HG03521 (cell line): ENCODE data around the gene NKX1-2.
"Not testable (repeated sequence)": the region's sequence is repeated elsewhere in the genome, so short reads cannot be mapped to it uniquely, and the experiment has no call there.

Experiments
- ATAC-seq: cut with Tn5 transposase; IDR thresholded peaks from one replicate; pipeline ENCODE4 v1.9.1; 2021; ENCODE audit warnings: mild to moderate bottlenecking, moderate library complexity; ENCODE audit not compliant: unreplicated experiment

The NKX1-2 gene

DNA sequence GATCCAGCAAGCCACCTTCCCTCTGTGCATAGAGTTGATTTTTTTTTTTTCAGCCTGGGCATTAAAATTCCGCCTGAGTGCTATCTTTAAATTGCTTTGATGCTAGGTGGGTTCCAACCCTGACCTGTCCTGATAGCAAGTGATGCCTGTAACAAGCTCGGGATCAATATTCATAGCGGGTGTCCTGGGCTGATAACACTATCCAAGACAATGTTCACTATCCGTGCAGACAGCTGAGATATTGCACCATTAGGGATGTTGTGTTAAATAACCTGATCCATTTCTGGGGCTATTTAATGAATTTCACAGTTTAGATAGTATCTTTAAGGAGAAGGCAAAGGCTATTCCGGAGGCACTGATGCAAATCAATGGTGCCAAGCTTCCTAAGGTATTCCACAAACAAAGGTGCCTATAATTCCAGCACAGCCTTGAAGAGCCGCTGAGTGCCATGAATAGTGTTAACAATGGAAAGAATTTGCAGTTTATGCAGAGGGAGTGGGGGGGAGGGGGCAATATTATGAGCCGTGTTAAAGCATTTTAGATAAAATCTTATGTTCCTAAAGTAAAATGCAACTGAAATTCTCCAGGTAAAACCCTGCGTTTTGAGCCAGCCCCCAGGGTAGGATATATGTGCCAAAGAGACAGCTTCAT is 4.2 kb upstream of the NKX1-2 start:
- no peak for ATAC-seq

DNA sequence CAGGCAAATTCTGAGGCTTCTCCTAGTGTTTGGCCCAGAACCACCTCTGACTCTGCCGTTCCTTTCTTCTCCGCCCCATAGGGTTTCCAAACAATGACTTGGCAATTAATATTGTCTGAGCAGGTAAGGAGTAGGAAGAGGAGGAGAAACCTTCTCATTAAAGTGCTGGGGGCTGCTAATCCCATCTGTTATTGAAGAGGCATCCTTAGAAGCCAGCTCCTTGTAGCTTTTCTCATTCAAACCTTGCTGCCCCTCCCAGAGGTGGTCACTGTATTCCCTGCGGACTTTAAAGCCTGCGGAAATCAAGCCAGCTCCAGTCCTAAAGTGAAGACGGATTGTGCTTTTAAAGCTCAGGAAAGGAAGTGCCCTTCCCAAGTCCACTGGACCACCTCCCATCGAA is 1.4 kb upstream of the NKX1-2 start:
- no peak for ATAC-seq

DNA sequence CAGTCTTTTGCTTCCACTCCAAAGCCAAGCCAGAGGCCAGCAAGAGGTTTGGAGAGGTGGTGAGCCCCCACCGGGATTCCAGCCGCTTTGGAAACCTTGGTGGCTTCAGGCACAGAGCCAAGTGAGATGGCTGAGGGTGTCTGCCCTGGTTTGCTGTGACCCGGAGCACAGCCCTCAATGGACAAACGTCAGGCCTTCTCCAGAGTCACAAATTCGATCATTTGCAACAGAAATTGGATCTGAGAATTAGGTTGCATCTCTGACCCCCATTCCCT is 885 bp upstream of the NKX1-2 start:
- no peak for ATAC-seq

DNA sequence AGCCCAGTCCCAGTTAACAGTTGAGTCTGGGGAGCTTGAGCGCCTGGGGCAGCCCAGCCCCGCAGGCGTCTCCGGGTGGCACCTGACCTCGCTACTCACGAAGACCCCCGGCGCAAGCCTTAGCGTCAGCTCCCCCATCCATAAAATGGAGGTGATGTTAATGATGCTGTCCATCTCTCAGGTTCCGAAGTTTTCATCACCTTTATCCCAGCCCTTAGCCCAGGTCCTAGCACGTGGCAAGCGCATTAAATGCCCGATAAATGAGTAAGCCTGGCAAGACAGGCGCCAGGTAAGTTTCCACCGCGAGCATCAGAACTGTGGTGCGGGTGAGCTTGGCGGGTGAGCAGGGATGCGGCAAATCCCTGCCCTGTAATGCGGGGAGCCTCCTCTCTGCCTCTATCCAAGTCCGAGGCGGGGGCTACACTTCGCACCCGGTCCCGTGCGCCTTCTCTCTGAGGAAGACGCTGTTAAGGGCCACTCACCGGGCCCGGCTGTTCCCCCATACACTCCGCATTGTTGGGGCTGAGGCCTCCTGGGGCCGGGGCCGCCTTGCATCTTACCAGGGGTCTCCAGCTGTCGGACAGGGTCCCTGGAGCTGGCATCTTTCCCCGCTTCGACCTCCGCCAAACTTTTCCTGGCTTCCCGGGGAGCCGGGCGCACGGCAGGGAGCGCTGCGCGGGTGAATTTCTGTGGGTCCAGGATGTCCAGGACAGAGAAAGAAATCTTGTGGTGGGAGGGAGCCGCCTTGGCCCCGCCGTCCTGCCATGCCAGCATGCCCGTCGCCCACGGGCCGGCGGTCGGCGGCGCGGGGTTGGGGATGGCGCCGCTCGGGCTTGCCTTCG is 444 bp downstream of the NKX1-2 start:
- ATAC-seq: no peak

DNA sequence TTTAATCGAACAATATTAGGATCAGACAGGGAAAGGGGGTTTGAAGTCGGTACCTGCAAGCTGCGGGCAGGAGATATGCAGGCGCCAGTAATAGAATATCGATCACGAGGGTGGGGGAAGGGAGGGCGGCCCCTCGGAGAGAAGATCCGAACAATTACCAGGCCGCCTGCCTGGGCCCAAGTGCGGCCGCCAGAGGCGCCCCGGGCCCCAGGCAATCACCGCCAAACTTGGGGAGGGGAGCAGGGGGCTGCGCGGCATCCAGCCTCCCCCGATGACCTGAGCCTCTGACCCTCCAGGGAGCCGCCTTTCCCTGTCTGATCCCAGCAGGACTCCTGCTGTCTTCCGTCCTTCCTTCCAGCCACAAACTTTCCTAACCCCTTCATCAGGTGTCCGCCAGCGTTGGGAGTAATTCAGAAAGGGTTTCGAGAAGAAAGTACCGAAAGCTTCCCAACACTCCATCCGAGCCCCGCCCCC is 1.1 kb downstream of the NKX1-2 start:
- ATAC-seq: no peak

DNA sequence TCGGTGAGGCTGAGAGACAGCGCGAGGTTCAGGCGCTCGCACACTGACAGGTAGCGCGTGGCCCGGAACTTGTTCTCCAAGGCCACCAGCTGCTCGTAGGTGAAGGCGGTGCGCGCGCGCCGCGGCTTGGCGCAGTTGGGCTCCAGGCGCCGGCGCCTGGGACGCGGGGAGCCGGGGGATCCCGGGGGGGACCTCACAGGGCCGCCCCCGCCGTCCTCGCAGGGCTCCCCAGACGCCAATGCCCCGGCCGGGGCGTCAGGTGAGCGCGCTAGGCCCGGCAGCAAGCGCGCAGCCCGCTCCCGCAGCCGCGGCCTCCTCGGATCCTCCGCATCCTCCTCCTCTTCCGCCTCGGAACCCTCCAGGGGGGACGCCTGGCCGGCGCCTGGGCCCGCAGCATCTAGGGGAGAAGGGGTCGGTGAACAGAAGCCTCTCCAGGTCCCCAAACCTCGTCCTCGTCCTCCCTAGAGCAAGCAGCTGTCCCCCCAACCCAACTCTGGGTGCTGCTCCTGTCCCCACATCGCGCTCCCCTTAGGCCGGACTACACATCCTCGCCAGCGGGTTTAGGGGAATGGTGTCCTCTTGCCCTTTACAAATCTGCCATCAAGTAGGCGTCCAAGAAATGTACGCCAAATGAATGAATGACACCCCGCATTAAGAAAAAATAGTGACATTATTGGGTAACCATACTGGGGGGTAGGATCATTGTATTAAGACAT is 1.9 kb downstream of the NKX1-2 start:
- ATAC-seq: no peak

DNA sequence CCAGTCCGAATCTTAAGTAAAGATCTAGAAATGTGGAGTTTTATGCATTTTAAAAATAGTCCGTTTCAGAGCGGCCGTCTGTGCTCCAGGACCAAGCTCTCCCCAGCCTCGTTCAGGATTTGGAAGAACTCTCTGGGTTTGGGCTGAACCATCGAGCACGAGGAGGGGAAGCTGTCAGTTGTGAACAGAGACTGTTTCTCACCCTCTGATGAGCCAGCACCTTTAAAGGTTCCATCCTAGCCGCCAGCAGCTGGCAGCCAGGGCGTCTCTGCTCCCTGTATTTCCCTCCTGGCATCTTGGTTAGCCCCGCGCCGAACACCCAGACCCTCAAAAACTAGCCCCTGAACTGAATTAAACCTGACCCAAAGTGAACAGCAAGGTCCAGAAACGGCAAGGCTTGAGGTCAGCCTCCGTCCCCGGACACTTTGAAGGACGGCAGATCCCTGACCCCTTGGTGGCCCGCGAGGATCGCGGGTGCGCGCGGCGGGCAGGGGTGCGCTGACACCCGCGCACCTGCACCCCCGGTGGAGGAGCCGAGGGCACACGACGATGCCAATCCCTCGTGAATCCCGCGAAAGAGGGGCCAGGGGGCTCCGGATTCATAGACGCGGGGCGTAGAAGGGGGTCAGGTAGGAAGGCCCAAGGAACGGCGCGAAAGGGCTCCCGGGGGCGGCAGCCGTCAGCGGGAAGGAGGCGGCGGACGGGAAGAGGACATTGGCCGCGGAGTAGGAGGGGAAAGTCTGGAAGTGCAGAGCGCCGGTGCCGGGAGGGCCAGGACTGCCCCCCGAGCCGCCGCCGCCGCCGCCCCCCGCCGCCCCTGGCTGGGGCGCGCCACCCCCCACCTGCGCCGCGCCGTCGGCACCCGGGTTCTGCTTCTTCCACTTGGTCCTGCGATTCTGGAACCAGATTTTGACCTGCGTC is 2.7 kb downstream of the NKX1-2 start:
- no peak for ATAC-seq

DNA sequence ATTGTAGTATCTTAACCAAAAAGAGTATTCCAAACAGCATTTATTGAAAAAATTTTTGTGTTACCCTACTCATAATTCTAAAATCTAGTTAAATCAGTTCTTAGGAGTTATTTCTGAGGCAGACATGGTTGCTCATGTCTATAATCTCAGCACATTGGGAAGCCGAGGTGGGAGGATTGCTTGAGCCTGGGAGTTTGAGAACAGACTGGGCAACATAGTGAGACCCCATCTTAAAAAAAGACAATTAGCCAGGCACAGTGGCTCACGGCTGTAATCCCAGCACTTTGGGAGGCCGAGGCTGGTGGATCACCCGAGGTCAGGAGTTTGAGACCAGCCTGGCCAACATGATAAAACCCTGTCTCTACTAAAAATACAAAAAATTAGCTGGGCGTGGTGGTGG is 8.1 kb downstream of the NKX1-2 start:
- not testable (repeated sequence) for ATAC-seq

DNA sequence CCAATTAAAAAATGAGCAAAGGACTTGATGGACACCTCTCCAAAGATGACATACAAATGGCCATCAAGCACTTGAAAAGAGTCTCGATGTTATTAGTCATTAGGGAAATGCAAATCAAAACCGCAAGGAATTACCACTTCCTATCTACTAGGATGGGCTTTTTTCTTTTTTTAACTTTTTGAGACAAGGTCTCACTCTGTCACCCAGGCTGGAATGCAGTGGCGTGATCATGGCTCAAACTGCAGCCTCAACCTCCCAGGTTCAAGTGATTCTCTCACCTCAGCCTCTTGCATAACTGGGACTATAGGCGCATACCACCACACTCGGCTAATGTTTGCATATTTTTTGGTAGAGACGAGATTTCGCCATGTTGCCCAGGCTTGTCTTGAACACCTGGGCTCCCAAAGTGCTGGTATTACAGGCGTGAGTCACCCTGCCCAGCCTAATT is 13.6 kb downstream of the NKX1-2 start:
- peak; percentile 59 for ATAC-seq

DNA sequence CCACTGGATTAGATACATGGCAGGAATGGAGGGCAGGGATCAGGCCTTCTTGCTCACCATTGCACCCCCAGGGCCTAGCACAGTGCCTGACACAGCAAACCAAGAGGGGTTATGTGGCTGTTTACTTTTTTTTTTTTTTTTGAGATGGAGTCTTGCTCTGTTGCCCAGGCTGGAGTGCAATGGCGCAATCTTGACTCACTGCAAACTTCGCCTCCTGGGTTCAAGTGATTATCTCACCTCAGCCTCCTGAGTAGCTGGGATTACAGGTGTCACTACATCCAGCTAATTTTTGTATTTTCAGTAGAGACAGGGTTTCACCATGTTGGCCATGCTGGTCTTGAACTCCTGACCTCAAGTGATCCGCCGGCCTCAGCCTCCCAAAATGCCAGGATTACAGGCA is 14.2 kb downstream of the NKX1-2 start:
- not testable (repeated sequence) for ATAC-seq

DNA sequence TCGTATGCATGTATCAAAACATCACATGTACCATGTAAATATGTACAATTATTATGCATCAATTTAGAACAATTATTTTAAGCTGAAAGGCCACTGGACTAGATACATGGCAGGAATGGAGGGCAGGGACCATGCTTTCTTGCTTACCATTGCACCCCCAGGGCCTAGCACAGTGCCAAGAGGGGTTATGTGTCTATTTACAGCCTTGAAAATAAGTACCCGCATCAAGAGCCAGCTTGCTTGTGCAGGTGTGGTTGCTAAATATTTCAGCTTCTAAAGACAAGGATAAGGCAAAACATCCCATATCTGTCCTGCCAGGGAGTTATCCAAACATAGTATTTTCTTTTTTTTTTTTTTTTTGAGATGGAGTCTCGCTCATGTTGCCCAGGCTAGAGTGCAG is 16.4 kb downstream of the NKX1-2 start:
- no peak for ATAC-seq

DNA sequence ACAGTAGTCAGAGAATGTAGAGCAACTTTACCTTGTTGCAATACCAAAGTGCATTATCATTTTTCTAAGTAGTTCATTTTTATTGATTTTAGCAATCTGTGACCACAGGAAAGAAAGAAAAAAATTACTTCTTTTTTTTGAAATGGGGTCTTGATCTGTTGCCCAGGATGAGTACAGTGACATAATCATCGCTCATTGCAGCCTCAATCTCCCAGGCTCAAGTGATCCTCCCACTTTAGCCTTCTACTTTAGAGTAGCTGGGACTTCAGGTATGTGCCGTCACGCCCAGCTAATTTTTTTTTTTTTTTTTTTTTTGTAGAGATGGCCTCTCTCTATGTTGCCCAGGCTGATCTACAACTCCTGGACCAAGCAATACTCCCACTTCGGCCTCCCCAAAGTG is 19.8 kb downstream of the NKX1-2 start:
- no peak for ATAC-seq

DNA sequence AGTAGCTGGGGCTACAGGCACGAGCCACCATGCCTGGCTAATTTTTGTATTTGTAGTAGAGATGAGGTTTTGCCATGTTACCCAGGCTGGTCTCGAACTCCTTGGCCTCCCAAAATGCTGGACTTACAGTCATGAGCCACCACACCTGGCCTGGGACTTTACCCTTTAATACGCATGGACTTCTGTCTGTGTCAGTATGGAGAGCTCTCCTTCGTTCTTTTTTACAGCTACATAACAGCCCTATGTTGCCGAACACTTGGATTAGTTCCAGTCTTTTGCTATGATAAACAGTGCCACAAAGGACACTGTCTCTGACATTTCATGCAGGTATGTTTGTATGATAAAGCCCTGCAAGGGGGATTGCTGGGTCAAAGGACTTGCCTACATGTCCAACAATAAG is 20.3 kb downstream of the NKX1-2 start:
- no peak for ATAC-seq

DNA sequence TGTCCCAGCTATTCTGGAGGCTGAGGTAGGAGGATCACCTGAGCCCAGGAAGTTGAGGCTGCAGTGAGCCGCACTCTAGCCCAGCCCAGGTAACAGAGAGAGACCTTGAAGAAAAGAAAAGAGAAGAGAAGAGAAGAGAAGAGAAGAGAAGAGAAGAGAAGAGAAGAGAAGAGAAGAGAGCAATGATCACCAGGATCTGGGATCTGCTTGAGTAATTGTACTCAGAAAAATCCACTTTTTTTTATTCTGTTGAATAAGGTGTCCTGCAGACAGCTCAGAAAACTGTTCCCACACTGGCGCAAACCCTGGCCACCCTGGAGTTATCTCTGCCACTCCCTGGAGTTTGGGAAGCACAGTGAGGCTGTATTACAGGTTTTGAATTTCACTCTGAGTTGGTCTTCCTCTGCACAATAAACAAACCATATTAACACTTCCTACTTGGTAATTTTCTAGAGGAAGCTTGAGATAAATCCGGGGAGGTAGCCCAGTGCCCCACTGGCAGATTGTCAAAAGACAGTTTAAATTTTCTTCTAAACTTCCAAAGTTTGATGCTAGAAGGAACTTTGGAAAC is 21.5 kb downstream of the NKX1-2 start:
- ATAC-seq: no peak

DNA sequence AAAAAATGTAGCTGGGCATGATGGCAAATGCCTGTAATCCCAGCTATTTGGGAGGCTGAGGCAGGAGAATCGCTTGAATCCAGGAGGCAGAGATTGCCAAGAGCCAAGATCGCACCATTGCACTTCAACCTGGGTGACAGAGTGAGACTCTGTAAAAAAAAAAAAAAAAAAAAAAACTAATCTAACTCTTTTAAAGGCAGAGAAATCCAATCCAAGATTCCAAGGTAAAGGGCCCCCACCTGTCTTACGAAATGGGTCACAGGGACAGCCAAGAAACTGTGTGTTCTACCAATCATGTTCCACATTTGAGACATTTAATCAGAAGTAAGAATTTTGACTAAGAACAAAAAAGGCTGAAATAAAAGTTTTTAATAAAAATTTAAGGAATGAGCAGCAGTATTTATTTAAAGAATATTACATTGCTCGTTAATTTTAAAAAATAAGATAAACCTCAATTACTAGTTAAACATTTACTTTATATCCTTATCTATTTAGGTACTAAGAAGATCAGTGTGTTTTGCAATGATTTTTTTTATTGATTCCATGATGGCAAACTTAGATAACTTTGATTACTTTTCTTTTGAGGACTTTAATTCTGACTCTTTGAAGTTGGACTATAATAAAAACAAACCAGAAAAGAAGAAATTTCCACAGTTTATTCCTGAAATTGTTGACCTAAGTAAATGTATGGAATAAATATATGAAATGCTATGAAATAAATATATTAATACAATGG is 24.4 kb downstream of the NKX1-2 start:
- ATAC-seq: no peak

DNA sequence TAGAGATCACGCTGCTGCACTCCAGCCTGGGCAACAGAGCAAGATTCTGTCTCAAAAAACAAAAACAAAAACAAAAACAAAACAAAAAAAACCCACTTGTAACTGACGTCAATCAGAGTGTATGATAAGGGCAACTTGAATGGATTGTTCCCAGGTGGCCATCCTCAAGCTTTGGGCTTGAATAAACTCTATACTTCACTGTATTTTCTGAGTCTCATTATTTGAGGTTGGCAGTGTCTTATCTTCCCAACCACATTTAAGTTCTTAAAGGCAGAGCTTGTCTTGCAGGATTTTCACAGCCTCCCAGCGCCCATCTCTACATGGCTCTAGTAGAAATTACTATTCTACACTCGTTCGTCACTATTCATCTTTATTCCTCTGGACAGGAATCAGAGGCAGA is 26.0 kb downstream of the NKX1-2 start:
- no peak for ATAC-seq

DNA sequence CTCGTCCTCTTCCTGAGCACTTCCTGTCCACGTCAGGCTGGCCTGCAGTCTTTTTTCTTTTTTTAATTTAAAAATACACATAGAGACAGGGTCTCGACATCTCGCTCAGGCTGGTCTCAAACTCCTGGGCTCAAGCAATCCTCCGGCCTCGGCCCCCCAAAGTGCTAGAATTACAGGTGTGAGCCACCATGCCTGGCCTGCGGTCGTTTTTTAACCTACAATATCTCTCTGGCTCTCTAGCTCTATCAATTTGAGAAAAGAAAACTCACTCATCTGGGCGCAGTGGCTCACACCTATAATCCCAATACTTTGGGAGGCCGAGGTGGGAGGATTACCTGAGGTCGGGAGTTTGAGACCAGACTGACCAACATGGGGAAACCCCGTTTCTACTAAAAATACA is 27.1 kb downstream of the NKX1-2 start:
- no peak for ATAC-seq

DNA sequence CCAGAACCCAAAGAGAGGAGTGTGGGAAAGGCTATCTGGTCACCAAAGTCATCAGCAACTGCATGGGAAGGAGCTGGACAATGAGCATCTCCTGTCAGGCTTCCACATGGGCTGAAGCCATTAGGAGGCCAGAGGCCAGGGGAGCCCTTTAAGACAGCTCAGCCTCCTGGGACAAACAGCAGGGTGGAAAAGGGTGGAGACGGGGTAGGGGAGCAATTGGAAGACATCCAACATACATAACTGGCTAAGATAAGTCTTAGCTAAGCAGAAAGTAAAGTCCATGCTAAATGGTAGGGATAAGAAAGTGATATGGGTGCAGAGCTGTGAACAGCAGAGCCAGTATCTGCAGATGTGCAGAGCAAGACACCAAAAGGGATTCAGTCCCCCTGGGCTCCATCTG is 29.6 kb downstream of the NKX1-2 start:
- ATAC-seq: no peak

DNA sequence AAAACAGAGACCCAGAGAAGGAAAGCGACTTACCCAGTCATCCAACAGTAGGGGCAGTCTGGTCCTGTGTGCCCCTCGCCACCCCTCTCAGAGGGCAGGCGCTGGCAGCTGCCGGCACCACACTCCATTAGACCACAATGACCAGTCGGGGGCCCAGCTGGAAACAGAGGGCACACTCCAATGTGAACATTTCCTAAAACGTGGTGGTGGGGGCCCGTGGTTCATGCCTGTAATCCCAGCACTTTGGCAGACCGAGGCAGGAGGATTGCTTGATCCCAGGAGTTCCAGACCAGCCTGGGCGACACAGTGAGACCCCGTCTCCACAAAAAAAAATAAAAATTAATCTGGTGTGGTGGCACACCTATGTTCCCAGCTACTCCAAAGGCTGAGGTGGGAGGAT is 30.2 kb downstream of the NKX1-2 start:
- no peak for ATAC-seq
